GM19452 (cell line): ENCODE data around the gene ZNF618.

Source experiments
- ATAC-seq: cut with Tn5 transposase; IDR thresholded peaks from one replicate; pipeline ENCODE4 v1.9.1; 2021; ENCODE audit not compliant: unreplicated experiment

Gene ZNF618

GRCh38 chr9:113876151-113876992 is at the start of gene ZNF618:
Gene ZNF618 (plus strand): TSS chr9:113876309. CDS start chr9:113876381, 72 bp downstream.
- ATAC-seq, result peak; percentile 55

- no peak for ATAC-seq
Measured at GRCh38 chr9:113828221-113828620, 47.9 kb upstream of the ZNF618 start.

DNA sequence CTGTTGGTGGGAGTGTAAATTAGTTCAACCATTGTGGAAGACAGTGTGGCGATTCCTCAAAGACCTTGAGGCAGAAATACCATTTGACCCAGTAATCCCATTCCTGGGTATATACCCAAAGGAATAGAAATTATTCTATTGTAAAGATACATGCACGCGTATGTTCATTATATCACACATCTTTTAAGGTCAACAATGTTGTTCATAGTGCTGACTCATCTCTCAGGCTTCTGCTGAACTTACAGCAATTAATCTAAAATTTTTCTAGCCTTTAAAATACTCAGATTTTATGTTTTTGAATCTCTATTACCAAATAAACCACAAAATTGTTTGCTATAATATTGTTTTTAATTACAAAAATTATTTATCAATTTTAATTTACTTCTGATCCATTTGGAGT is 38.8 kb upstream of the ZNF618 start:
- ATAC-seq, result no peak

- ATAC-seq, result no peak
Measured at GRCh38 chr9:113842086-113842485, 34.0 kb upstream of the ZNF618 start.

GRCh38 chr9:113844466-113844865 is 31.6 kb upstream of the ZNF618 start:
- ATAC-seq, result no peak

DNA sequence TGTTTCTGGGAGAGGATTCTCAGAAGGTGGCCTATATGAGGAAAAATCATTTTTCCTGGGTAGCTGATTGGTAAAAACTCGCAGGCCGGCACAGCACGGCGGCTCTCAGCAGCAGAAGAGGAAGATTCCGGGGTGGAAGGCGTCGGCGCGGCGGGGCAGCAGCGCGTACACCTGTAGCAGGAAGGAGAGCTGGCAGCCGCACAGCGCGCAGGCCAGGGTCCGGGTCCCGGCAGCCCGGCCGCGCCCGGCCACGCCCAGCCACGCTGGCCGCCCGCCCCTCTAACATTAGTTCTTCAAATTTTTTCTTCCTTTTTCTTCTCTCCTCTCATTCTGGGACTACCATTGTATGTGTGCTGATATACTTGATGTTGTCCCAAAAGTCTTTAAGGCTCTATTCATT is 24.8 kb upstream of the ZNF618 start:
- ATAC-seq, result no peak

GRCh38 chr9:113851873-113852272 is 24.2 kb upstream of the ZNF618 start:
- ATAC-seq, result no peak

DNA sequence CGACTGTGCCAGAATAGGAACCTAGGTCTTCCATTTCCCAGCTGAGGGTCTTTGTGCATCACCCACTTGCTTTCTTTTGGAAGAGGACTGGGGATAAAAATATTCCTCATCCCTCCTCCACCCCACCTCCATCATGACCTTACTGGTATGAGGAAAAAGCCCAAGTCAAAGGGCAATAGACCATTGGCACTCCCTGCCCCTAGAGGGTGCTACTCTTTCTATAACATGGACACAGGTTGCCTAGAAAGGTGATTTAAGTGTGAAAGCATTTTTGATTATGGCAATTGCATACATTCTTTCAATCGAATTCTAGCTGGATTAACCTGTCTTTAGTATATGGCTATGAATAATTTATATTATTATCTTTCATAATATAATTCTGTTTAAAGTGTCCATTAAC is 22.8 kb upstream of the ZNF618 start:
- no peak for ATAC-seq

DNA sequence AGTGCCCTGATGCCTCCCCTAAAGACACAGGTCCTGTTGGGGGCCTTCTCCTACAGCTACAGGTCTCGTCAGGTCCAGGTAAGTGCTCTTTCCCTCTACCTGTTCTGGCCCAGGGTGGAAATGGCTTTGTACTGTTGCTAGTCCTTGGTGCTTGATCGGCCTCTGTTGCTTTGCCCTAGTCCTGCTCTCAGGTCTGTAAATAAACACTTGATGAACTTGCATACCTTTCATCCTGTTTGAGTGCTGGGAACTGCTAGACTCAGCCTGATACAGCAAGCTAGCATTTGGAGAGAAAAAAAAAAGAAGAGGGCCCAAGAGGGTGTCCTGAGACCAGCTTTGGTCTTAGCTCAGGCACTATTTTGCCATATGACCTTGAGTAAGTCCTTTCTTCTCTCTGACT is 21.8 kb upstream of the ZNF618 start:
- no peak for ATAC-seq

- no peak for ATAC-seq
Measured at GRCh38 chr9:113857875-113858274, 18.2 kb upstream of the ZNF618 start.

- ATAC-seq, result no peak
Measured at GRCh38 chr9:113858282-113858681, 17.8 kb upstream of the ZNF618 start.

- no peak for ATAC-seq
Measured at GRCh38 chr9:113863345-113863744, 12.8 kb upstream of the ZNF618 start.

- no peak for ATAC-seq
Measured at GRCh38 chr9:113868501-113868900, 7.6 kb upstream of the ZNF618 start.

GRCh38 chr9:113872485-113873143 is 3.5 kb upstream of the ZNF618 start:
- ATAC-seq, result no peak

DNA sequence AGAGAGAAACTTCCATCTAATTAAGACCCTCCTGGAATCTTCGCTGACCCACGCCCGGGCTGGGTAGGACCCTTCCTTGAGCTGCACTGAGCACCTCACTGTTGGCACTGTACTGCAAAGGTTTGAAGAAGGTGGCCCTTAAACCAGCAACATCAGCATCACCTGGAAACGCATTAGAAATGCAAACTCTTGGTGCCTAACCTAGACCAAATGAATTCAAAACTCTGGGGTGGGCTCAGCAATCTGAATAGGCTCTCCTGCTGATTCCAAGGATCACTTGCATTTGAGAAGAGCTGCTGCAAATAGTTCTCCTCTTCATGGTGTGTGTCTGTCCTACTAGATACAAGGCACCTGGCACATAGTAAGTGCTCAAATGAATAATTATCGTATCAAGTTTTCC is 2.7 kb upstream of the ZNF618 start:
- no peak for ATAC-seq

- ATAC-seq, result no peak
Measured at GRCh38 chr9:113873926-113874325, 2.2 kb upstream of the ZNF618 start.

DNA sequence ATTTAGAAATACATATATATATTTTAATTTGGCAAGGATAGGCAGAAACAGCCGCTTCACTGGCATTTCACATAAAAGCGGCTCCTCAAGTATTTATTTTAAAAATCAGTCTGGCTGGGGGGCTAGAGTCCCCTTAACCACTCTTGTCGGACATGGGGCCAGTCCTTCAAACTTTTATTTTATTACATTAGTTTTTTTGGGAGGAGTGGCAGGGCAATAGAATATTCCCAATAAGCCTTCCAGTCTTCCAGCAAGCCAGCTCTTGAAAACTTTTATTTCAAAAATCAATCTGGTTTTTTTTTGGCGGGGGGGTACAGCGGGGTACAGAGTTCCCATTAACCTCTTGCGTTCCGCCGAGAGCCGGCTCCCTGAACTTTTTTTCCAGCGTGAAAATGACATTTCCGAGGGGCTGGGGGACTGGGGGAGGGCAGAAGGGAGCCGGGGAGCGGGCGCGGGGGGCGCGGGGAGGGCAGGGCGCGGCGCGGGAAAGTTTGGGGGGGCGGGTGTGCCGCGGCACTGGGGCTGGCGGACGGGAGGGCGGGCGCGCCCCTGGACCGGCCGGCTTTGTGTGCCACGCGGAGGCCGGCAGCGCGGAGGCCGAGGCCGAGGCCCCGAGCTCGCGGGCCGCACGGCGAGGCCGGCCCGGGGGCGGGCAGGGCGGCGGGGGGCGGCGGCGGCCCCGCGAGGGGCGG is 504 bp upstream of the ZNF618 start:
- ATAC-seq, result no peak

DNA sequence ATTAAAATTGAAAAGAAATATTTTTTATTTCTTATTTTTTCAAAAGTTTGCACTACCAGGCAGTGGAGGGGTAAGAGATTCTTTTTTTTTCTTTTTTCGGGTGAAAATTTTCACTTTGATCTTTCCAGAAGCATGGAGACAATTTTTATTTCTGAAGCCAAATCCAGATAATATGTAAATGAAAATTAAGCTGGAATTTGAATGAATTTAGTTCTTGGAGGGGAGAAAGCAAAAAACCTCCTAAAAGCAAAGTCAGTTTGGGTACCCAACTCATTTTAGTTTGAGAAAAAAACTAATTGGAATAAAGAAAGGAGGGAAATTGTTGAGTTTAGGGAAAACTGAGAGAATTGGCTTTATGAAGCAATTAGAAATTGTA is 872 bp downstream of the ZNF618 start:
- ATAC-seq, result no peak

DNA sequence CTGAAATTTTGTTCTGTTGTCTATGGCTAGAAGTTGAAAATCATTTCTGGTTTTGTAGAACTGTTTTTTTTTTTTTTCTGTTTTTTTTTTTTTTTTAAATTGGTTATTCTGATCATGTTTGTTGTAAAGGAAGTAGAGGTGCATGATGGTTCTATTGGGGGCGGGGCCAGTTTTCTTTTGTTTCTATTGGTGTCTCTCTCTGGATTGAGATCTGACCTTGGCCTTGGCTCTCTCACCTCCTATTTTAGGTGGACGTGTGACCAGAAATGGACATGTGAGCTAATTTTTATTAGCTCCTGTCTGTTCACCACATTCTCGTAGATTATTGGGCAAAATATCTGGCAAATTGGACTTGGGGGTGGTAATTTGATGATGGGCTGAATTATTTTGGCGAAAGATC is 3.2 kb downstream of the ZNF618 start:
- no peak for ATAC-seq

GRCh38 chr9:113879911-113880310 is 3.8 kb downstream of the ZNF618 start:
- no peak for ATAC-seq

GRCh38 chr9:113882181-113882580 is 6.1 kb downstream of the ZNF618 start:
- ATAC-seq, result no peak

DNA sequence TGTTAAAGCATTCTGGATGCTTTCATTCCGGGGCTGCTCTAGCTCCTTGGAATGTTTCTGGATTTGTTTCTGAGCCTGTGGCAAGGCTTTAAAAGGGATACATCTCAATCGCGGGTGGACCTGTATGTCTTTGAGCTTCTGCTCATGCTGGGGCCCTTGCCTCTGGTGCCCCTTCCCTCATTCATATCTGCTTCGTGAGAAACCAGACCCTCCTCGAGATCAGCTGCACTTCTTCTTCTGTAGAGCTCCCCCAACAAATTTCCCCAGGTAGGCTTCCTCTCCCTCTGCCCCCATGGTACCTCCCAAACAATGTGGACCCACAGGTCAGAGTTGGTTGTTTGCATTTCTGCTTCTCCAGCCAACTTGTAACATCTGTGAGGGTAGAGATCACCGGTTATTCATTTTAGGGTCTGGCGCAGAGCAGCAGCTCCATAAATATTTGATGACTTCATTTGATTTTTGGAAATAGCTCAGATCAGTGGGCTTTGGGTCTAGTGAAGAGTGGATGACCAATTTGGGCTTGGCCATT is 6.6 kb downstream of the ZNF618 start:
- no peak for ATAC-seq
